Globus pallidus (tissue), 1 donor: Measurements from ENCODE around the gene CIB2.

Source experiments
- DNase-seq: peaks from one replicate; pipeline ENCODE4 v3.0.0-alpha.2; 2015; ENCODE audit warnings: low spot score

The CIB2 gene

GRCh38 chr15:78149068-78149804 lies 18.0 kb upstream of the CIB2 start, which contains the start of gene IDH3A:
Gene IDH3A (plus strand): TSS chr15:78149362. CDS start chr15:78149404, 42 bp downstream.
- DNase-seq: peak; percentile 97

DNA sequence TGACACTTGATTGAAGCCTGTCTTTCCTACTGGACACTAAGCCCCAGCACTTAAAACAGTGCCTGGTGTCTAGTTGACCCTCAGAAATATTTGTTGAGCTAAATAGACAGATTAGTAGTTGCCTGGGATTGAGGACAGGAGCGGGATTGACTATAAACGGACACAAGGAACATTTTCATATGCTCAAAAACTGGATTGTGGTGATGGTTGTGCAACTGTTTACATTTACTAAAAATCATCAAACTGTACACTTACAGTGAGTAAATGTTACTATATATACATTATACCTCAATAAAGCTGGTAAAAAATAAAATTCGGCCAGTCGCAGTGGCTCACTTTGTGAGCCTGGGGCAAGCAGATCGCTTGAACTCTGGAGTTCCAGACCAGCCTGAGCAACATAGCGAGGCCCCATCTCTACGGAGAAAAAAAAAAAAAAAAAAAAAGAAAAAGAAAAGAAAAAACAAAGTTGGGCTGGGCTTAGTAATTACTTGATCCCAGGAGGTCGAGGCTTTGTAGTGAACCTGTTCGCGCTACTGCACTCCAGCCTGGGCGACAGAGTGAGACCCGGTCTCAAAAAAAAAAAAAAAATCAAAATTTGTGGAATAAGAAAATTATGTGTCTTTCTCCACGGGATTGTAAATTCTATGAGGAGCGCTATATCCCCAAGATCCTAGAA lies 17.3 kb upstream of the CIB2 start:
- DNase-seq: no peak

GRCh38 chr15:78147566-78147965 lies 16.3 kb upstream of the CIB2 start:
- DNase-seq: no peak

GRCh38 chr15:78146425-78147154 lies 15.3 kb upstream of the CIB2 start:
- no peak for DNase-seq

- DNase-seq: no peak
Observed at GRCh38 chr15:78142332-78142731, 11.1 kb upstream of the CIB2 start.

GRCh38 chr15:78140292-78140691 lies 9.0 kb upstream of the CIB2 start:
- DNase-seq: no peak

DNA sequence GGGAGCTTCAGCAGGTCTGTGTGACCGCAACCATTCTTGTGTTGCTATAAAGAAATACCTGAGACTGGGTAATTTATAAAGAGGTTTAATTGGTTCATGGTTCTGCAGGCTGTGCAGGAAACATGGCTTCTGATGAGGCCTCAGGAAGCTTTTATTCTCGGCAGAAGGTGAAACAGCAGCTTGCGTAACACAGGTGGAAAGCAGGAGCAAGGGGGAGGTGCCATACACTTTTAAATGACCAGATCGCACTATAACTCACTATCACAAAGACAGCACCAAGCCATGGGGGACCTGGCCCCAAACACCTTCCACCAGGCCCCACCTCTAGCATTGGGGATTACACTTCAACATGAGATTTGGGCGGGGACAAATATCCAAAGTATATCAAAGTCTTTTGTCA lies 8.3 kb upstream of the CIB2 start:
- DNase-seq: no peak

DNA sequence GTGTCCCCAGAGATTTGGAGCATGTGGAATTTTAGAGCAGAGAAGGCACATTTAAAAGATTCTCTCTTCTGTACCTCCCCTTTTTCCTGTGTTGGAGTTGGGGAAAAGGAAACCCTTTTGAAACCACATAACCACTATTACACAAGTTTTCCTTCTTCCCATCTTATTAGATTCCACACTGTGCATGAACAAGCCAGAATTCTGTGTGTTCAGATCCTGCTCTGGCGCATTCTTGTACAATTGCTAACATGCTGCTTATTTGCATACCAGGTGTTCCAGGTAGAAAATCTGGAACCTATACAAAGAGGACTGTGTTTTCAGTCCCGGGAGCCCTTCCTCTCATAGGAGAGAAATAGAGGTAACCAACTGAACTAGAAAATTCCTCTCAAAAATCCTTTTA lies 2.6 kb upstream of the CIB2 start:
- no peak for DNase-seq

GRCh38 chr15:78130466-78131294 lies 565 bp downstream of the CIB2 start:
- DNase-seq: no peak

DNA sequence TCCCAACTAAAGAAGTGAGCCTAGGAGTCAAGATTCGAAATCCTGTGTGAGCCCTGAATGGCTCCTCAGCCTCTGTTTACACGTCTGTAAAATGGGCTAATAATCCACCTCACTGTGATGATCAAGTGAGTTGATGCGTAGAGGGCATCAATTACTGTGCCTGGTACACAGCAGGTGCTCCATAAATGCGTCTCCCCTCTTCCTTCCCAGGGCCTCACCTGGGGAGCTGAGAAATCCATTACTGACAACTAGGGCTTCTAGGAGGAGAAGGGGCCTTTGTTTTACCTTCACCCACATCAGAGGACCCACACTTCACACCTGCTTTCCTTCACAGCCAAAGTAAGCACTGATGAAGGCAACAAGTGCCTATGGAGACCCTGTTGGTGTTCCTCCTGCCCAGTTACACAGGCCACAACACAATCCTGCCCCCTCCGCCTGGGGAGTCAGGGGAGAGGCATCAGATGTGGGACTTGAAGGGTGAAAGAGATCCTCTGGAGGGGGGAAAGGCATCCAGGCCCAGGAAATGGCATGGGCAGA lies 1.4 kb downstream of the CIB2 start:
- DNase-seq: no peak

DNA sequence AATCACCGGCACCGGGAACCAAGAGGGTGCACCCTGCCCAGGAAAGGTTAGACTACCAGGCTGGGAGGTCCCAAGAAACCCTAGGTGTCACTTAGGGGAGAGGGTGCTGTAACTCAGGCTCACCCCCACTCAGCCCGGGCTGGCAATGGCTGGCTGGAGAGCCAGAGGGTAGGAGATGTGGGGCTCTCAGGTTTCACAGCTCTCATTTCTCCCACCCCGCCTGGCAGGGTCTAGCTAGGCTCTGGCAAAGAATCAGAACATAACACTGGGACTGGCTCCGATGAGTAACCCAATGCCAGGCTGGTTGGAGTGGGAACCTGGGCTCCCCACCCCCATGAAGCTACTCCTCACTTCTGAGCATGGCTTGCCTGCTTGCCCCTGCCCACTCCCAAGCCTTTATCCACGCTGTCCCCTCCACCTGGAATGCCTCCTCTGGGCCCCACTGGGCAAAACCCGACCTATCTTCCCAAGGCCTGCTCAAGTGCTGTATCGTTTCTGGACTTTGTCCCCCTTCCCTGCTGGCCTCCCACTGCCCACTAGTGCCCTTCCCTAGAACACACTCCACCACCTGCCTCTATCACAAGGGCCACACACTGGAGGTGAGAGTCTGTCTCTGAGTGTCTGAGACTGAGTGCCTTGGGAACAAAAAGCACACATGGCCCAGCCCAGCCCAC lies 2.0 kb downstream of the CIB2 start:
- DNase-seq: no peak

DNA sequence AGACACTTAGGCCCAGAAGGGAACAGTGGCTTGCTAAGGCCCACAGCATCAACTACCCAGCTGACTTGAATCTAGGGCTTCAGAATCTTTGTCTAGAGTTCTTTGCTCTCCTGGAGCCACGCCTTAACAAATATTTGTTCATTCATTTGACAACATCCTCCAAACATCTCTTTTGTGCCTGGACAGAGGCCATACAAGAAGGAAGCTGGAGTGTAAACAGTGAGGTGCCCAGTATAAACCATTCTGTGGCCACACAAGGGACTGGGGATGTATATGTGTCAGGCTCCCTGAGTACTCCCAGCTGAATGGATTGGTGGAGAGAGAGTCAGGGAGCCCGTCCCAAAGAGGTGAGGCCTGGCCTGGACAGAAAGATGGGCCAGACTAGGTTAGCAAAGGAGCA lies 3.4 kb downstream of the CIB2 start:
- no peak for DNase-seq

- DNase-seq: no peak
Observed at GRCh38 chr15:78125267-78125666, 6.0 kb downstream of the CIB2 start.

DNA sequence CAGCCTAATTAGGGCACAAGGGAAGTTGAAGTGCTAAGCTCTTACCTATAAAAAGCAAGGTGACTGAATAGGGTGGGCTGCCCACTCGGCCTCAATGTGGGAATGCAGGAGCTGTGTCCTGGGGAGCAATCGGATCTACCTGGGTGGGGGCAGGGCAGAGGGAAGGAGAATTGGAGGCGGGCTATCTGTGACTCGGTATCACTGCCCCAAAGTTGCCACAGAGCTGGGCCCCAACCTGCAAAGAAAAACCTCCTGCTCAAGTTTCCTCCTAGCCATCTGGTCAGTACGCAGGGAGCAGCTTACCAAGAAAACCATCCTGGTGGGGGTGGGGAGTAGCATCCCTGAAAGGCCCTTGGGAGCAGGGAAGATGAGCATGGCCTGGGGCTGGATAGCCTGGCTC lies 10.7 kb downstream of the CIB2 start:
- DNase-seq: no peak

GRCh38 chr15:78112551-78112950 lies 18.7 kb downstream of the CIB2 start:
- no peak for DNase-seq

- no peak for DNase-seq
Observed at GRCh38 chr15:78111788-78112187, 19.5 kb downstream of the CIB2 start.

- no peak for DNase-seq
Observed at GRCh38 chr15:78110916-78111475, 20.2 kb downstream of the CIB2 start.

DNA sequence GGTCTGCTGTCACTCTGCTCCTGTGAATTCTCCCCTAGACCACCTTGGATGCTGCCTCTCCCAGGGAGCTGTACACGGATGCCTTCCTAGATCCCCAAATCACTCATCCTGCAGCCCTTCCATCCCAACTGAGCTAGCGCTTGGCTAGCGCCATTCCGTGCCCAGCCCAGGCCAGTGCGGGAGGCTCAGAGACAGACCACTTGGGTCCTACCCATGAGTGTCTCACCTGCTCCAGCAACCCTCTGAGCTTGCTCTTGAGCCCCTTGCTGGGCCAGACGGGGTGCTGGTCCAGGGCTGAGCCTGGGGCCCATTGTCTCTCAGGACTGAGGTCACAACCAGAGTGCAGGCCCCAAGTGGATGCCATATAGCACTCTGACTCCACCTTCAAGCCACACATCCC lies 21.1 kb downstream of the CIB2 start:
- no peak for DNase-seq

DNA sequence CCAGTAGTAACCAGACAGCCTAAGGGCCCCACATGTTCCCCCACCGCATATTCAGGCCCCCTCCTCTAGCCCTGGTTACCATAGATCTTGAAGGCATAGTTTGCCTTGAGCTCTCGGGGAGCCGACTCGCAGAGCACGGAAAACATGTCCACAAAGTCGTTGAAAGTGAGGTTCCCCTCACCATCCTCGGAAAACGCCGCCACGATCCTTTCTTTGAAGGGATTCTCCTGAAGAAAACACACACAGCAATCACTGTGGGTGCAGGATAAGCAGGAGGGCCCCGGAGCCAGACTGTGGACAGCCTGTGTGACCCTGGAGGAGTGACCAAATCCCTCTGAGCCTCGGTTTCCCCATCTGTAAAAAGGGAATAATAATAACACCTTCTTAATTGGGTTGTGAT lies 22.1 kb downstream of the CIB2 start:
- DNase-seq: no peak

- peak; percentile 72 for DNase-seq
Observed at GRCh38 chr15:78108300-78109084, 22.8 kb downstream of the CIB2 start.
